A549 treated with ZK216348 at 1 μM for 4 hours (cell line): Measurements from ENCODE around the gene TLCD4. TPM values are rescaled to one million over a fixed set of nuclear protein-coding genes. Genes with fewer than 3 reads are reported as not detected.

Experiments
- total RNA-seq: library from RNA; stranded (reverse); fragments of 200-300 nt; extraction: Qiagen RNA extraction; gene quantifications from 5 replicates; pipeline ENCODE4 v1.2.3, GENCODE V29; 2022; ENCODE audit warnings: low read depth

TLCD4 gene, protein sequence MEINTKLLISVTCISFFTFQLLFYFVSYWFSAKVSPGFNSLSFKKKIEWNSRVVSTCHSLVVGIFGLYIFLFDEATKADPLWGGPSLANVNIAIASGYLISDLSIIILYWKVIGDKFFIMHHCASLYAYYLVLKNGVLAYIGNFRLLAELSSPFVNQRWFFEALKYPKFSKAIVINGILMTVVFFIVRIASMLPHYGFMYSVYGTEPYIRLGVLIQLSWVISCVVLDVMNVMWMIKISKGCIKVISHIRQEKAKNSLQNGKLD
- 2.9 to 13.1 TPM (median 9.3 TPM) in 5 replicates for total RNA-seq

GRCh38 chr1:95117207-95118066, at the start of gene TLCD4:
TLCD4 (plus strand) TSS chr1:95117355; CDS start chr1:95143902, 26,547 bp downstream.

GRCh38 chr1:95072532-95073419, 44.4 kb upstream of the TLCD4 start, which contains the start of gene ALG14:
ALG14 (minus strand) TSS chr1:95072951; CDS start chr1:95072898, 53 bp downstream.

Other genes with a start within 250 kb of the TLCD4 start
- 49.5 to 85.0 TPM (median 54.4 TPM) in 5 replicates for gene CNN3, start 190.2 kb upstream of the TLCD4 start, total RNA-seq
- 4.2 to 7.3 TPM (median 6.7 TPM) in 5 replicates for gene ALG14, start 44.4 kb upstream of the TLCD4 start, total RNA-seq
- 6.2 to 11.0 TPM (median 10.1 TPM) in 5 replicates for gene RWDD3, start 116.9 kb downstream of the TLCD4 start, total RNA-seq